Measurements from ENCODE around the gene OR51I1.

Gene OR51I1

DNA sequence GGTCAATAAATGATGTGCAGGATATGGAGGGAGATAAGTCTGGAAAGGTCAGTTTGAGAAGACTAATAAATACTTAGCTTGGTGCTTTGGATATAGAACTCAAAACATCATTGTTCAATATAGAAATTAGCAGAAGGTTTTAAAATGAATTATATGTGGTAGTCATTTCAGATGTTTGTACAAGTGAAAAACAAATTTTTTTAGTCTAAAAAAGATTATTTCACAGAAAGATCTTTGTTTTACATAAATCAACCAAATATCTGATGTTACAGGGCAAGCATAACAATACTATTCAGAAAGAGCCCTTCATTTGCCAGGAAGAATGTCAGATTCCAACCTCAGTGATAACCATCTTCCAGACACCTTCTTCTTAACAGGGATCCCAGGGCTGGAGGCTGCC lies 47.1 kb upstream of the OR51I1 start, which contains the start of gene OR52D1:
Gene OR52D1, plus strand, starts transcription at position 301 of the 400 bp plus-strand sequence. Its CDS starts 22 bp downstream, at position 323.
- TF ChIP-seq TAF1 (IDR thresholded peaks at IDR 0.05; ENCODE audit: low read depth) (no peak), EGR1 (IDR thresholded peaks at IDR 0.05) (no peak), TEAD4 (IDR thresholded peaks at IDR 0.05) (no peak), MAX (IDR thresholded peaks at IDR 0.05) (no peak), RAD21 (IDR thresholded peaks at IDR 0.05; ENCODE audit: low read depth) (no peak), NFIC (IDR thresholded peaks at IDR 0.05) (no peak), EP300 (IDR thresholded peaks at IDR 0.05; ENCODE audit: borderline replicate concordance) (no peak), USF1 (IDR thresholded peaks at IDR 0.05) (no peak), ZBTB7A (IDR thresholded peaks at IDR 0.05; ENCODE audit: low read depth) (no peak), TCF12 (IDR thresholded peaks at IDR 0.05; ENCODE audit: low read depth) (no peak), CEBPB (IDR thresholded peaks at IDR 0.05) (no peak), YY1 (IDR thresholded peaks at IDR 0.05; ENCODE audit: low read depth) (no peak), REST (IDR thresholded peaks at IDR 0.05; ENCODE audit: low read depth) (no peak), FOXM1 (IDR thresholded peaks at IDR 0.05; ENCODE audit: borderline replicate concordance, low read depth) (no peak)

DNA sequence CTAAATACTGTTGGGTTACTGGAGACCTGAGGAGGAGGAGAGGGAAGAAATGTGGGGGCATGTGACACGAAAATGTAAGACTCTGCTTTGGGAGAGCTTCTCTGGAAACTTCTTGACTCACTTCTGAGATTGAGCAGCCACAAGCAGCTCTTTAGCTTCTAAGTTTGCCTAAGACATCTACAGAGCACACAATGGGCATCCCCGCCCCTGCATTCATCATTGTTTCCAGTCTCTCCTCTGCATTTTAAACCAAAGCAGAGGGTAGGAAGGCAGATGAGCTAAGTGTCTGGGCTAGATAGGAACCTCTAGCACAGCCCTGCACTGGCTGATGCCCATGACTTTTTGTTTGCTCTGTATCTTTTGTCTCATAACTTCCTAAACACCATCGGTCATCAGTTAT lies 45.1 kb upstream of the OR51I1 start:
- TF ChIP-seq RAD21 (IDR thresholded peaks at IDR 0.05; ENCODE audit: low read depth), result no peak
- no peak for TF ChIP-seq EP300 (IDR thresholded peaks at IDR 0.05; ENCODE audit: borderline replicate concordance)
- no peak for TF ChIP-seq EGR1 (IDR thresholded peaks at IDR 0.05)
- no peak for TF ChIP-seq TAF1 (IDR thresholded peaks at IDR 0.05; ENCODE audit: low read depth)
- no peak for TF ChIP-seq REST (IDR thresholded peaks at IDR 0.05; ENCODE audit: low read depth)
- TF ChIP-seq YY1 (IDR thresholded peaks at IDR 0.05; ENCODE audit: low read depth), result no peak

DNA sequence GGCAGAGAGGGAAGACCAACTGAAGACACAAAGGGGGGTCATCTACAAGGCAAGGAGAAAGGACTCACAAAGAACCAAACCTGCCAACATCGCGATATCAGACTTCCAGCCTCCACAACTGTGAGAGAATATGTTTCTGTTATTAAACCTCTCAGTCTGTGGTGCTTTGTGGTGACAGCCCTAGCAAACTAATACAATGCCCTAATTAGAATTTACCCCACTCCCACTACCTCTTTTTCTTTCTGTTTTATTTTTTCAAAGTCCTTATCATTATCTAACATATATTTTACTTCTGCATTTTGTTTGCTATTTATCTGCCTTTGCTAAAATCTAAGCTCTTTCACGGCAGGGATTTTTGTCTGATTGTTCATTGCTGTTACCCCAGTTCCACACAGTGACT lies 44.7 kb upstream of the OR51I1 start:
- TF ChIP-seq EP300 (IDR thresholded peaks at IDR 0.05; ENCODE audit: borderline replicate concordance) (no peak), FOXM1 (IDR thresholded peaks at IDR 0.05; ENCODE audit: borderline replicate concordance, low read depth) (no peak), ZBTB7A (IDR thresholded peaks at IDR 0.05; ENCODE audit: low read depth) (no peak), NFIC (IDR thresholded peaks at IDR 0.05) (no peak), EGR1 (IDR thresholded peaks at IDR 0.05) (no peak), TEAD4 (IDR thresholded peaks at IDR 0.05) (no peak), CEBPB (IDR thresholded peaks at IDR 0.05) (no peak), TAF1 (IDR thresholded peaks at IDR 0.05; ENCODE audit: low read depth) (no peak), YY1 (IDR thresholded peaks at IDR 0.05; ENCODE audit: low read depth) (no peak), CREB1 (IDR thresholded peaks at IDR 0.05; ENCODE audit: low read depth) (no peak), MAX (IDR thresholded peaks at IDR 0.05) (no peak), REST (IDR thresholded peaks at IDR 0.05; ENCODE audit: low read depth) (no peak)

- TF ChIP-seq RAD21 (IDR thresholded peaks at IDR 0.05; ENCODE audit: low read depth) (peak; percentile 60), NFIC (IDR thresholded peaks at IDR 0.05) (no peak)
These were observed 35.0 kb upstream of the OR51I1 start for GRCh38 chr11:5476186-5476819.

GRCh38 chr11:5473921-5474320 lies 32.6 kb upstream of the OR51I1 start:
- no peak for TF ChIP-seq EP300 (IDR thresholded peaks at IDR 0.05; ENCODE audit: borderline replicate concordance)
- no peak for TF ChIP-seq TCF12 (IDR thresholded peaks at IDR 0.05; ENCODE audit: low read depth)
- TF ChIP-seq TAF1 (IDR thresholded peaks at IDR 0.05; ENCODE audit: low read depth), result no peak
